Measurements from ENCODE around the gene STAT1. TPM values are rescaled to one million over a fixed set of nuclear protein-coding genes. Genes with fewer than 3 reads are reported as not detected.
A peak's percentile ranks its signal among the peaks of the same experiment; 100 is the strongest.

STAT1 gene
- polyA plus RNA-seq, 1 donor (not counting 4 experiments of a cell fraction or from before 2014, with no cell fraction given), result 181 TPM

DNA sequence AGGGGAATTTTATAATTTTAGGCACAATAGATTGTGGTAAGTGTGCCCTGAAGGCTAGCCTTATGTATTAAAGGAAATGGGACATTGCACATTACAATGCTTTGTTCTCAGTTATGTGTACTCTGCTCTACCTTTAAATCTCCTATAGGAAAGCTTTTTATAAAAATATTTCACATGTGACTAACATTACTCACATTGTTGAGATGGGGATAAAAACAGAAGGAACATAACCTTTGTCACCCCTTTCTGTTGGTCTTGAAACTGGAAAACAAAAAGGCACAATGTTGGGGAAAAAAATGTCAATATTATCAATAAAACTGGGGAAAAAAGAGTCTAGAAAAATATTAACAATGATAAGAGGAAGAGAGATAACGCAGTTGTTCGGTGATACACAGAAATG, 17.3 kb upstream of the STAT1 start:
- TF ChIP-seq, protein P1, sequence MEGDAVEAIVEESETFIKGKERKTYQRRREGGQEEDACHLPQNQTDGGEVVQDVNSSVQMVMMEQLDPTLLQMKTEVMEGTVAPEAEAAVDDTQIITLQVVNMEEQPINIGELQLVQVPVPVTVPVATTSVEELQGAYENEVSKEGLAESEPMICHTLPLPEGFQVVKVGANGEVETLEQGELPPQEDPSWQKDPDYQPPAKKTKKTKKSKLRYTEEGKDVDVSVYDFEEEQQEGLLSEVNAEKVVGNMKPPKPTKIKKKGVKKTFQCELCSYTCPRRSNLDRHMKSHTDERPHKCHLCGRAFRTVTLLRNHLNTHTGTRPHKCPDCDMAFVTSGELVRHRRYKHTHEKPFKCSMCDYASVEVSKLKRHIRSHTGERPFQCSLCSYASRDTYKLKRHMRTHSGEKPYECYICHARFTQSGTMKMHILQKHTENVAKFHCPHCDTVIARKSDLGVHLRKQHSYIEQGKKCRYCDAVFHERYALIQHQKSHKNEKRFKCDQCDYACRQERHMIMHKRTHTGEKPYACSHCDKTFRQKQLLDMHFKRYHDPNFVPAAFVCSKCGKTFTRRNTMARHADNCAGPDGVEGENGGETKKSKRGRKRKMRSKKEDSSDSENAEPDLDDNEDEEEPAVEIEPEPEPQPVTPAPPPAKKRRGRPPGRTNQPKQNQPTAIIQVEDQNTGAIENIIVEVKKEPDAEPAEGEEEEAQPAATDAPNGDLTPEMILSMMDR (optimal IDR thresholded peaks at IDR 0.05 in 1 of 3, IDR thresholded peaks at IDR 0.05 in 1 of 3, conservative IDR thresholded peaks at IDR 0.05 in 1 of 3; ENCODE audit: extremely low read depth in 1 of 3, insufficient read depth in 2 of 3, low read length in 3 of 3), result no peak
- TF ChIP-seq EZH2 (IDR thresholded peaks at IDR 0.05; ENCODE audit: low read length), result no peak
- dilution Hi-C loops (cut with MboI; ENCODE audit: extremely low pct_ligation_motif_present, low sequenced_read_pairs), result no loop called here
- no peak for FAIRE-seq

DNA sequence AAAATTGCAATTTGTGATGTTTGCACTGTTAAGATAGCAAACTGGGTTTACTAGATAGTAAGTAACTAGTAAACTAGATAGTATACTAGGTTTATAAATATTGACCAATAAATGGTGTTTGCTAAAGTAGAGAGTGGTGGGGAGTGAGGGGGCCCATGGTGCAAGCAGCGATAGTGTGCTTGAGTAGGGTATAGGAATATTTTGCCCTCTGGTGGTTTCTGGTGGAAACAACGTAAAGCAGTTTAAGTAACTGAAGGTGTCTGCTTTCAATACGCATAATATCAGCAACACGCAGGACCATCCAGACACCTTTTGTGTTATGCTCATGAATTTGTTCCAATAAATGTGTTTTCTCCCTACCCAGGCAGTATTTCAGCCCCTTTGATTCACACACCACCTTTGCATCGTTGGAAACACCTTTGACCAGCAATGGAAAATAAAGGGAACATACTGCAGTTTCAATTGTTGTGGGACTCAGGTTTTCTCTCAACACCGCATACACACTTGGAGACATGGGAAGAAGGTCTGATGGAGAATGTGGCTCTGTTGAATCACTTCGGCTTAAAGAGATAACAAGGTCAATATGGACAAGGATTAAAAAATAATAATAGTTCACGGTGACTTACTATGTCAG, 16.7 kb upstream of the STAT1 start:
- no peaks in the 10 kb centered on the region for H3K36me3 ChIP-seq (ENCODE audit: control insufficient read depth in 2 of 2, extremely low read depth in 1 of 2, insufficient read depth in 2 of 2, low read length in 2 of 2)
- no peaks in the 10 kb centered on the region for H4K20me1 ChIP-seq (ENCODE audit: control insufficient read depth, extremely low read depth, insufficient read depth, low read length)
- no peaks in the 10 kb centered on the region for H3K79me2 ChIP-seq (ENCODE audit: control insufficient read depth, insufficient read depth, low read length)
- H3K9ac ChIP-seq (ENCODE audit: control insufficient read depth, extremely low read depth, insufficient read depth, low read length), result no peak overlapping the region
- H3K9me3 ChIP-seq (ENCODE audit: control insufficient read depth, low read depth, low read length), result no peaks in the 10 kb centered on the region
- H3K4me2 ChIP-seq (ENCODE audit: control insufficient read depth, extremely low read depth, insufficient read depth, low read depth, low read length), result peak overlapping the region; percentile 69
- H3K27ac ChIP-seq (ENCODE audit: control insufficient read depth, insufficient read depth, low read length), result no peak overlapping the region
- FAIRE-seq (peak; percentile 96), DNase-seq (ENCODE audit: low read depth, low spot score) (no peak)
- no peaks in the 10 kb centered on the region for H3K27me3 ChIP-seq (ENCODE audit: control insufficient read depth, extremely low read depth, insufficient read depth, low read length)
- TF ChIP-seq EZH2 (IDR thresholded peaks at IDR 0.05; ENCODE audit: low read length), result no peak
- TF ChIP-seq, protein P1 (optimal IDR thresholded peaks at IDR 0.05 in 1 of 3, IDR thresholded peaks at IDR 0.05 in 1 of 3, conservative IDR thresholded peaks at IDR 0.05 in 1 of 3; ENCODE audit: extremely low read depth in 1 of 3, insufficient read depth in 2 of 3, low read length in 3 of 3), result peak; percentile 60 to 64 (median 62)
- H3K4me1 ChIP-seq (ENCODE audit: control insufficient read depth, extremely low read depth, insufficient read depth, low read length), result peaks cover 4% of the 10 kb centered on the region
- dilution Hi-C loops (cut with MboI; ENCODE audit: extremely low pct_ligation_motif_present, low sequenced_read_pairs), result no loop called here
- H2AFZ ChIP-seq (ENCODE audit: control insufficient read depth, low read length), result peak overlapping the region; percentile 82
- no peaks in the 10 kb centered on the region for H3K9me1 ChIP-seq (ENCODE audit: control insufficient read depth, extremely low read depth, insufficient read depth, low read length)
- no peak overlapping the region for H3K4me3 ChIP-seq (ENCODE audit: control insufficient read depth in 2 of 3, extremely low read depth in 1 of 3, insufficient read depth in 2 of 3, low read depth in 1 of 3, low read length in 3 of 3)

More for the DNA sequence above, 17.3 kb upstream of the STAT1 start:
- Histone ChIP-seq H3K9me3 (ENCODE audit: control insufficient read depth, low read depth, low read length) (no peaks in the 10 kb centered on the region), H2AFZ (ENCODE audit: control insufficient read depth, low read length) (no peak overlapping the region), H3K27ac (ENCODE audit: control insufficient read depth, insufficient read depth, low read length) (no peak overlapping the region), H3K9me1 (ENCODE audit: control insufficient read depth, extremely low read depth, insufficient read depth, low read length) (no peaks in the 10 kb centered on the region), H3K9ac (ENCODE audit: control insufficient read depth, extremely low read depth, insufficient read depth, low read length) (no peak overlapping the region), H3K4me2 (ENCODE audit: control insufficient read depth, extremely low read depth, insufficient read depth, low read depth, low read length) (no peak overlapping the region), H3K4me1 (ENCODE audit: control insufficient read depth, extremely low read depth, insufficient read depth, low read length) (peaks cover 4% of the 10 kb centered on the region), H3K27me3 (ENCODE audit: control insufficient read depth, extremely low read depth, insufficient read depth, low read length) (no peaks in the 10 kb centered on the region), H3K4me3 (ENCODE audit: control insufficient read depth in 2 of 3, extremely low read depth in 1 of 3, insufficient read depth in 2 of 3, low read depth in 1 of 3, low read length in 3 of 3) (no peak overlapping the region), H4K20me1 (ENCODE audit: control insufficient read depth, extremely low read depth, insufficient read depth, low read length) (no peaks in the 10 kb centered on the region), H3K79me2 (ENCODE audit: control insufficient read depth, insufficient read depth, low read length) (no peaks in the 10 kb centered on the region), H3K36me3 (ENCODE audit: control insufficient read depth in 2 of 2, extremely low read depth in 1 of 2, insufficient read depth in 2 of 2, low read length in 2 of 2) (no peaks in the 10 kb centered on the region)
- DNase-seq (ENCODE audit: low read depth, low spot score), result no peak

Measured in keratinocyte (primary cell).